HUES48 (cell line): ENCODE results near the gene NEURL1B.

Source experiments
- H3K27ac ChIP-seq: one replicate; pipeline ENCODE4 v1.7.0; 2013; ENCODE audit warnings: low read depth, low read length, inconsistent platforms
- H3K27me3 ChIP-seq: 2 replicates; pipeline ENCODE4 v1.6.1; 2013; ENCODE audit warnings: mild to moderate bottlenecking, low read length; ENCODE audit not compliant: control insufficient read depth, insufficient read depth
- H3K36me3 ChIP-seq: 2 replicates; pipeline ENCODE4 v1.6.1; 2013; ENCODE audit warnings: low read length; ENCODE audit not compliant: control insufficient read depth, insufficient read depth
- H3K4me1 ChIP-seq: 2 replicates; pipeline ENCODE4 v1.6.1; 2013; ENCODE audit warnings: mild to moderate bottlenecking, low read length; ENCODE audit not compliant: control insufficient read depth, insufficient read depth
- H3K4me3 ChIP-seq: 2 replicates; pipeline ENCODE4 v1.5.1; 2013; ENCODE audit warnings: mild to moderate bottlenecking, low read depth, low read length
- H3K9ac ChIP-seq: 2 replicates; pipeline ENCODE4 v1.6.1; 2013; ENCODE audit warnings: mild to moderate bottlenecking, low read depth, low read length, moderate library complexity
- H3K9me3 ChIP-seq: 2 replicates; pipeline ENCODE4 v1.6.1; 2013; ENCODE audit warnings: low read length; ENCODE audit not compliant: control insufficient read depth, insufficient read depth

NEURL1B gene

GRCh38 chr5:172635038-172635437 lies 6.0 kb upstream of the NEURL1B start:
- Histone ChIP-seq H3K36me3 (no peaks in the 10 kb centered on the region), H3K9ac (no peak overlapping the region), H3K27ac (no peak overlapping the region), H3K27me3 (peaks cover 7% of the 10 kb centered on the region; the same call in 1 of the 2 replicates), H3K9me3 (no peaks in the 10 kb centered on the region), H3K4me3 (no peak overlapping the region), H3K4me1 (peaks cover 4% of the 10 kb centered on the region)

DNA sequence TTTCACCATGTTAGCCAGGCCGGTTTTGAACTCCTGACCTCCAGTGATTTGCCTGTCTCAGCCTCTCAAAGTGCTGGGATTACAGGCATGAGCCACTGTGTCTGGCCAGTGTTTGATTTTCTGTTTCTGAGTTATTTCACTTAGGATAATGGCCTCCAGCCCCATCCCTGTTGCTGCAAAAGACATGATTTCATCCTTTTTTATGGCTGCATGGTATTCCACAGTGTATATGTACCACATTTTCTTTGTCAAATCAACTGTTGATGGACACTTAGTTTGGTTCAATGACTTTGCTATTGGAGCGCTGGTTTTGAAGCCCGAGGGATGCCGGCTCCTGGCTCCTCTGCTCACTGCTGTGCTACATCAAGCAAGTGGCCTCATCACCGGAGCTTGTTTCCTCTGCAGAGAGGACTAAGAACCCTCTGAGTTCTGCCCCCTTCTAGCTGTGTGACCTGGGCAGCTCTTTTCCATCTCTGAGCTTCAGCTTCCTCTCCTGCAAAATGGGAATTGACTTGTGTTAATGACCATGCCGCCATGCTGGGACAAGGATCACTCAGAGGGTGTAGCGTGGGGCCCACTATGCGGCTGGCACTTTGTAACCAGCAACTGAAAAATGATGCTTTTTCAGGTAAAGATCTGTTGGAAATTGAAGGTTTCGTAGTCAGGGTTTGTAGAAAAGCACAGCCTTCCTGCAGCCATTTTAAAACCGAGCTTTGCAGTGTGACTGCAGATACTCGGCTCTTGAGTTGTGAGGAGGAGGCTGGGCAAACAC lies 4.6 kb upstream of the NEURL1B start:
- Histone ChIP-seq H3K4me3 (no peak overlapping the region), H3K27ac (no peak overlapping the region), H3K27me3 (peaks cover 13% of the 10 kb centered on the region; the same call in 1 of the 2 replicates), H3K36me3 (no peaks in the 10 kb centered on the region), H3K9me3 (no peaks in the 10 kb centered on the region), H3K4me1 (peaks cover 5% of the 10 kb centered on the region; the same call in 1 of the 2 replicates), H3K9ac (no peak overlapping the region)

GRCh38 chr5:172637110-172637580 lies 3.9 kb upstream of the NEURL1B start:
- Histone ChIP-seq H3K36me3 (no peaks in the 10 kb centered on the region), H3K4me3 (no peak overlapping the region), H3K27me3 (peaks cover 18% of the 10 kb centered on the region), H3K9ac (no peak overlapping the region), H3K9me3 (no peaks in the 10 kb centered on the region), H3K4me1 (peaks cover 5% of the 10 kb centered on the region; the same call in 1 of the 2 replicates), H3K27ac (no peak overlapping the region)

GRCh38 chr5:172637740-172638139 lies 3.3 kb upstream of the NEURL1B start:
- Histone ChIP-seq H3K4me1 (peaks cover 5% of the 10 kb centered on the region; the same call in 1 of the 2 replicates), H3K9me3 (no peaks in the 10 kb centered on the region), H3K27ac (no peak overlapping the region), H3K9ac (no peak overlapping the region), H3K27me3 (peaks cover 20% of the 10 kb centered on the region), H3K4me3 (no peak overlapping the region), H3K36me3 (no peaks in the 10 kb centered on the region)

DNA sequence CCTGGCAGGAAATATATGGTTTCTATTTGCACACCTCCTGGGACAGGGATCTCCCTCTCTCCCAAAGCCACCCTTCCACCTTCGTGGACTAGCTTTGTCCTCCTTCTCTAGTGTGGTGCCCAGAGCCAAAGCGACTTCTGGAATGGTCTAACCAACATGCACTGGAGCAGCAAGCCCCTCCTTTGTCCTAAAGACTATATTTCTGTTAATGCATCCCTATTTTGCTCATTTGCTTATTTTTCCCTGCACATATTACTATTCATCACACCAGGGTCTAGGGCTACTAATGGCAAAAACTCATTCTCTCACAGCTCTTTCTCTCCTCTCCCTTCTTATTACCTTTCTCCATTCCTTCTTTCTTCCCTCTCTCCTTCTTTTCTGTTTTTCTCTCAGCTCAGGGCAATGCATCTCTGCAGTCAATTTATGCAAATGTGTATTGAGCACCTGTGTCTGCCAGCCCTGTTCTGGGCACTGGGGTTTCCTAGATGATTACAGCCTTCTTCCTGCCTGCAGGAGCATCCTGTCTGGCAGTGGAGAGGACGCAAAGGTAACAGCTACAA lies 2.8 kb upstream of the NEURL1B start:
- H3K9ac ChIP-seq = no peak overlapping the region
- no peak overlapping the region for H3K4me3 ChIP-seq
- no peak overlapping the region for H3K27ac ChIP-seq
- no peaks in the 10 kb centered on the region for H3K9me3 ChIP-seq
- H3K4me1 ChIP-seq = peaks cover 5% of the 10 kb centered on the region; the same call in 1 of the 2 replicates
- peaks cover 20% of the 10 kb centered on the region for H3K27me3 ChIP-seq
- no peaks in the 10 kb centered on the region for H3K36me3 ChIP-seq

- H3K4me3 ChIP-seq = no peak overlapping the region
- no peaks in the 10 kb centered on the region for H3K36me3 ChIP-seq
- H3K9ac ChIP-seq = no peak overlapping the region
- peaks cover 20% of the 10 kb centered on the region for H3K27me3 ChIP-seq
- H3K27ac ChIP-seq = no peak overlapping the region
- no peaks in the 10 kb centered on the region for H3K9me3 ChIP-seq
- peaks cover 9% of the 10 kb centered on the region for H3K4me1 ChIP-seq
These were observed 924 bp upstream of the NEURL1B start for GRCh38 chr5:172640139-172640538.

- peaks cover 14% of the 10 kb centered on the region for H3K4me1 ChIP-seq
- no peaks in the 10 kb centered on the region for H3K36me3 ChIP-seq
- H3K27ac ChIP-seq = peak overlapping the region; percentile 15
- 0 out of 2 replicates have a peak overlapping the region, but pooled peaks have one; percentile 21 for H3K9ac ChIP-seq
- no peaks in the 10 kb centered on the region for H3K9me3 ChIP-seq
- peak overlapping the region; percentile 78 for H3K4me3 ChIP-seq
- H3K27me3 ChIP-seq = peaks cover 20% of the 10 kb centered on the region
These were observed 442 bp downstream of the NEURL1B start for GRCh38 chr5:172641359-172642050.

GRCh38 chr5:172642051-172642409 lies 967 bp downstream of the NEURL1B start:
- Histone ChIP-seq H3K36me3 (no peaks in the 10 kb centered on the region), H3K9me3 (no peaks in the 10 kb centered on the region), H3K27ac (no peak overlapping the region), H3K9ac (no peak overlapping the region), H3K4me3 (peak overlapping the region; percentile 78), H3K4me1 (peaks cover 14% of the 10 kb centered on the region), H3K27me3 (peaks cover 20% of the 10 kb centered on the region)

GRCh38 chr5:172642486-172642885 lies 1.4 kb downstream of the NEURL1B start:
- H3K4me3 ChIP-seq = no peak overlapping the region
- no peaks in the 10 kb centered on the region for H3K9me3 ChIP-seq
- H3K27ac ChIP-seq = no peak overlapping the region
- H3K27me3 ChIP-seq = peaks cover 20% of the 10 kb centered on the region
- H3K4me1 ChIP-seq = peaks cover 17% of the 10 kb centered on the region
- H3K9ac ChIP-seq = no peak overlapping the region
- H3K36me3 ChIP-seq = no peaks in the 10 kb centered on the region

DNA sequence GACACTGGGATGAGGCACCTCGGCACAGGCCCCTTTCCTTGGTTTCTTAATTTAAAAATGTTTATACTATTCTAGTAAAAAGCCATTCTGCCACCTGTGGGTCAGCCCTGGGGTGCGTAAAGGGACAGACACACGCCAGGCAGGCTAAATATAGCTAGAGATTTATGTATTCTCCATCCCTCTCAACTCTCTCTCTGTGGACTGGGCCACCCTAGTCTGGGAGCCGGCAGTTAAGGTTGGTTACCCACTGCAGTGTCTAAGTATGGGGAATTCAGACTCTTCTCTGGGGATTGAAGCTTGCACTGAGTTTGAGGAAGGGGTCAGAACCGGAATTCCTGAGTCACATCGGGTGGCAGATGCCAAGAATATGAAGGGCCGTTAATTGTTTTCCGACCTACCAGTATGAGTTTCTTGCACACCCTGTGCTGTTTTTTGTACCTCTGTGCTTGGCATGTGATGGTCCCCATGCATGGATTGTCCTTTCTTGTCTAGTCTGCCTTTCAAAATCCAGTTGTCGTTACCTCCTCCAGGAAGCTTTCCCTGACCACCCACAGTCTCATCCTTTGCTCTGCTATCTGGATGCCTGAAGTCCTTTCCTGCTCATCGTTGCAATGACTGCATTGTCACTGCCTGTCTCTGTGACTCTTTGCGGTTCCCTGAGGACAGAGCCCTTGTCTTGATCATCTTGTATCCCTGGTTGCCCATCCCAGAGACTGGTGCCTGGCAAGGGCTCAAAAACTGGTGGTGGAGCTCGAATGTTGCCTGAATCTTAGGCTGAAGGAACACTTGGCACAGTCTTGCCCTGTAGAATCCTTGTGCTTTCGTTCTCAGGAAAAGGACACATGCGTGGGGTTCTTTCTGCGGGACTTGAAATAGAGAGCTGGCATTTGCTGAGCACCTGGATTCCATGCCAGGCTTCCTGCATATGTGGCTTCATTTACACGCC lies 2.1 kb downstream of the NEURL1B start:
- Histone ChIP-seq H3K4me1 (peaks cover 17% of the 10 kb centered on the region), H3K9ac (no peak overlapping the region), H3K4me3 (no peak overlapping the region), H3K27me3 (peaks cover 18% of the 10 kb centered on the region), H3K27ac (no peak overlapping the region), H3K36me3 (no peaks in the 10 kb centered on the region), H3K9me3 (no peaks in the 10 kb centered on the region)
